Smooth muscle cell (in vitro differentiated cells): Measurements from ENCODE around the gene SENP6. TPM values are rescaled to one million over a fixed set of nuclear protein-coding genes. Genes with fewer than 3 reads are reported as not detected.

Source experiments
- DNase-seq: peaks from one replicate; lab custom pipeline; 2025; ENCODE audit not compliant: unreplicated experiment; lab: John Stamatoyannopoulos, UW
- H2AFZ ChIP-seq: fragments of 200-600 bp; sonication (generic); 2 replicates; pipeline ENCODE4 v1.6.0; 2016; ENCODE audit warnings: antibody characterized with exemption, low read depth, mild to moderate bottlenecking
- H3F3A ChIP-seq: fragments of 200-600 bp; sonication (generic); 2 replicates; pipeline ENCODE4 v1.6.0; 2017; ENCODE audit warnings: antibody characterized with exemption, low read depth
- H3K27ac ChIP-seq: fragments of 200-600 bp; sonication (generic); 2 replicates; pipeline ENCODE4 v1.5.1; 2016; ENCODE audit warnings: low read depth, mild to moderate bottlenecking
- H3K27me3 ChIP-seq: fragments of 200-600 bp; sonication (generic); 2 replicates; pipeline ENCODE4 v1.6.1; 2016; ENCODE audit warnings: low read depth, mild to moderate bottlenecking
- H3K36me3 ChIP-seq: fragments of 200-600 bp; sonication (generic); 2 replicates; pipeline ENCODE4 v1.5.1; 2016; ENCODE audit warnings: low read depth
- H3K4me1 ChIP-seq: fragments of 200-600 bp; sonication (generic); 2 replicates; pipeline ENCODE4 v1.5.1; 2016; ENCODE audit warnings: low read depth
- H3K4me2 ChIP-seq: fragments of 200-600 bp; sonication (generic); 2 replicates; pipeline ENCODE4 v1.6.0; 2016; ENCODE audit warnings: mild to moderate bottlenecking
- H3K4me3 ChIP-seq: fragments of 200-600 bp; sonication (generic); 2 replicates; pipeline ENCODE4 v1.5.1; 2016; ENCODE audit warnings: mild to moderate bottlenecking
- H3K79me2 ChIP-seq: fragments of 200-600 bp; sonication (generic); 2 replicates; pipeline ENCODE4 v1.6.0; 2016; ENCODE audit warnings: low read depth, mild to moderate bottlenecking
- H3K9ac ChIP-seq: fragments of 200-600 bp; sonication (generic); 2 replicates; pipeline ENCODE4 v1.6.0; 2016; ENCODE audit warnings: low read depth
- H3K9me3 ChIP-seq: fragments of 200-600 bp; sonication (generic); replicated peaks from 2 replicates; pipeline ENCODE4 v1.5.1; 2016; ENCODE audit warnings: low read depth
- H4K20me1 ChIP-seq: fragments of 200-600 bp; sonication (generic); 2 replicates; pipeline ENCODE4 v1.6.0; 2016; ENCODE audit warnings: low read depth
- WGBS: methylation state at CpG from one replicate; pipeline ENCODE4 v1.1.7; 2016; ENCODE audit warnings: low lambda C conversion rate; 5-methylcytosine and 5-hydroxymethylcytosine counted together
- polyA plus RNA-seq: library from polyadenylated mRNA; unstranded; fragments of >200 nt; fragmentation: Nextera tagmentation; extraction: Ambion mirVana; gene quantifications from 2 replicates; pipeline ENCODE4 v1.2.1, GENCODE V29; 2016
- total RNA-seq: library from RNA; depleted of rRNA; stranded (reverse); fragments of >200 nt; gene quantifications from 2 replicates; pipeline ENCODE4 v1.2.3, GENCODE V29; 2014
- TF ChIP-seq, protein P1 (sequence below): fragments of 200-600 bp; sonication (generic); IDR thresholded peaks from 2 replicates; pipeline ENCODE4 v1.5.1; 2017; ENCODE audit warnings: borderline replicate concordance, mild to moderate bottlenecking, antibody characterized with exemption; ENCODE audit not compliant: insufficient read depth, poor library complexity, severe bottlenecking

The SENP6 gene
- total and polyA plus RNA-seq, 2 experiments from 2014 or later: 45.0 to 126 TPM

DNA sequence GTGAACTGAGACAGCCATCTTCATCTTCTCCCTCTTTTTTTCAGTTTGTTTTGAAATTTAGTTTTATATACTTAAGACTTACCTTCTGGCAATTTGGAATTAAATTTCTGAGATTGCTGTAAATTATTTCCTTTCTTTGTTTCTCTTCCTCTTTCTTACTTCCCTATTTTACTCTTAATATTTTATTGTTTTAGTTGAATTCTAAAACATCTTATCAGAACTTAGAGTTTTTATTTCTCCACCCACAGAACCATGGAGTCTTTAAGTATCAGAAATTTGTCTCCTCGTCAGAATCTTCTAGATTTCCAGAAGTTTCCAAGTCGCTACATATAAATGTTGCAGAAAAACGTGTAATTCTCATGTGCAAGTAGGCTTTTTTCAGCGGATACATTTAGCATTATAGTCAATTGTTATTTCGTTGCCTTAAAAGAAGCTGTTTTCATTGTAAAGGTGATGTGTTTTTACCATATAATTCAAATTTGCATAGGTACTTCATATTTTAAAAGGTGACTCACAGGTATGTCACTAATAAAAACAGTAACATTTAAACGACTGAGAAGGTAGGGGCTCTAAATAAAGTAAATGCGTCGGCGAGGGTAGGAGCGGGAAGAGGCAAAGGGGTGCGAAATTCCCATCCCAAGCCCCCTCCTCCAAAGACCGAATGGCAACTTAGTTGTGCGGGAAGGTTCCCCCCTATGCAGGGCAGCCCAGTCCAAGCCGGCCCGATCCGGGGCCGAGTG, 146.5 kb downstream of the SENP6 start:
- Histone ChIP-seq H3K36me3 (no peaks in the 10 kb centered on the region), H3K27me3 (no peaks in the 10 kb centered on the region), H3K79me2 (peaks cover 7% of the 10 kb centered on the region), H3K9ac (peak overlapping the region; percentile 90), H3K27ac (peak overlapping the region; percentile 75), H3F3A (peaks cover 4% of the 10 kb centered on the region), H3K4me3 (peak overlapping the region; percentile 95), H2AFZ (peak overlapping the region; percentile 99), H4K20me1 (no peaks in the 10 kb centered on the region), H3K4me1 (peaks cover 4% of the 10 kb centered on the region), H3K9me3 (no peaks in the 10 kb centered on the region), H3K4me2 (peak overlapping the region; percentile 98)
- TF ChIP-seq, protein P1, sequence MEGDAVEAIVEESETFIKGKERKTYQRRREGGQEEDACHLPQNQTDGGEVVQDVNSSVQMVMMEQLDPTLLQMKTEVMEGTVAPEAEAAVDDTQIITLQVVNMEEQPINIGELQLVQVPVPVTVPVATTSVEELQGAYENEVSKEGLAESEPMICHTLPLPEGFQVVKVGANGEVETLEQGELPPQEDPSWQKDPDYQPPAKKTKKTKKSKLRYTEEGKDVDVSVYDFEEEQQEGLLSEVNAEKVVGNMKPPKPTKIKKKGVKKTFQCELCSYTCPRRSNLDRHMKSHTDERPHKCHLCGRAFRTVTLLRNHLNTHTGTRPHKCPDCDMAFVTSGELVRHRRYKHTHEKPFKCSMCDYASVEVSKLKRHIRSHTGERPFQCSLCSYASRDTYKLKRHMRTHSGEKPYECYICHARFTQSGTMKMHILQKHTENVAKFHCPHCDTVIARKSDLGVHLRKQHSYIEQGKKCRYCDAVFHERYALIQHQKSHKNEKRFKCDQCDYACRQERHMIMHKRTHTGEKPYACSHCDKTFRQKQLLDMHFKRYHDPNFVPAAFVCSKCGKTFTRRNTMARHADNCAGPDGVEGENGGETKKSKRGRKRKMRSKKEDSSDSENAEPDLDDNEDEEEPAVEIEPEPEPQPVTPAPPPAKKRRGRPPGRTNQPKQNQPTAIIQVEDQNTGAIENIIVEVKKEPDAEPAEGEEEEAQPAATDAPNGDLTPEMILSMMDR: no peak
- DNase-seq: no peak
- WGBS: 11% methylated on average over 17 of the region's 17 CpGs

DNA sequence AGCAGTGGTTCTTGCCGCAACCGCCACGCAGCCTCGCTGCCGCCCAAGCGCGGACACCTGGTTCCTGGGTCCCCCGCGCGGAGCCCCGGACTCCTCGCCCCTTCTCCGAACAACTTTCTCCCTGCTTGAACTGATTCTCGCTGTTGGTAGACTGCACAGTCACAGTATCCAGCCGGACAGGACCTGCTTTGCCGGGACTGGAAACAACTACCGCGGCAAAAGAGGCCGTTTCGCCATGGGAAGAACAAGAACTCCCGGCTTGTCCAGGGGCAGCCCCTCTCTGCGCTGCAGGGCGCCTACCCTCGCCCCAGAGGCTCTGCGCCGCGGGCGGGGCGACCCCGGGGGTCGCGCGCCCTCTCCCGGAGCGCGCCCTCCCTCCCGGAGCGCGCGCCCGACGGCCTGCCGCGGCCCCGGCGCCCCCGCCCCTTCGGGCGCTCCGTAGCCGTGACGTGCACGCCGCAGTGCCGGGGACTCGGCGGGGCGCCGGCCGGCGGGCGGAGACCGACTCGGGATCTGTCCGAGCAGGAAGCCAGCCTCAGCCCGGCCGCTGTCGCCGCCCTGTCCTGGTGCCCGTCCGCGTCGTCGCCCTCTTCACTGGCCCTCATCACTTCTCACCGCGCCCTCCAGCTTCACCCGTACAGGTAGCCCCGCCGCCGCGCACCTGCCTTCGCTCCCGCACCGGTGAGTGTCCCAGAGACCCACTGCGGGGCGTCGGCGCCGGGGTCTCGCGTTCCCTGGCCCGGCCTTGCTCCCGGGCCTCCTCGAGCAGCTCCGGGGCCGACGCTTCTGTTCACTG, 147.3 kb downstream of the SENP6 start, which contains the start of gene MYO6:
TSS of gene MYO6 (plus strand) at position 497 of the 796 bp plus-strand sequence. CDS start 68,309 bp downstream, outside the sequence.
- peak within 1 kb of the TSS; percentile 90 for H3K9ac ChIP-seq
- peak within 1 kb of the TSS; percentile 95 for H3K4me3 ChIP-seq
- DNase-seq: peak; percentile 57

DNA sequence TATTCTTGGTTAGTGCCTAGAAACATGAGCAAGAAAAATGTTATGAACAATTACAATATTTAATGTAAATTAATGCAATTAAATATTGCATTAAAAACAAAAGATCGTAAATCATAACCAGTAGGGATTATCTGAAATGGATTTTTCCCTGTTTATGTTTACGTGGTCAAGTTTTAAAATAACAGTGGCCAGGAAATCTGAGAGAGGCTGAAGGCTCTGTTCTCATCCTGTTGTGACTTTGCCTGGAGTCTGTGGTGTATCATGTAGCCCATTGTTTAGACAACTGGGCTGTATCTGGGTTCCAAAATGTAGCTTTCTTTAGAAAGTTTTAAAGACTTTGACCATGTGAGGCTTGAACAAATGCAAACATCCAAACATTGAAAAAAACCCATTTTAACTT, 149.8 kb downstream of the SENP6 start:
- Histone ChIP-seq H3K27ac (peak overlapping the region; percentile 90), H3F3A (peaks cover 4% of the 10 kb centered on the region), H3K4me3 (peak overlapping the region; percentile 95), H3K4me1 (peaks cover 4% of the 10 kb centered on the region), H2AFZ (no peak overlapping the region), H3K9ac (no peak overlapping the region), H3K9me3 (no peaks in the 10 kb centered on the region), H3K27me3 (no peaks in the 10 kb centered on the region), H3K79me2 (peaks cover 22% of the 10 kb centered on the region), H4K20me1 (no peaks in the 10 kb centered on the region), H3K4me2 (peak overlapping the region; percentile 98), H3K36me3 (no peaks in the 10 kb centered on the region)
- no peak for DNase-seq
- TF ChIP-seq, protein P1: no peak
- 40% methylated on average over 2 of the region's 2 CpGs for WGBS

More for the DNA sequence above, 147.3 kb downstream of the SENP6 start, which contains the start of gene MYO6:
- TF ChIP-seq, protein P1: no peak
- Histone ChIP-seq H3K27ac (peak within 1 kb of the TSS; percentile 75), H3K4me2 (peak within 1 kb of the TSS; percentile 98), H3K27me3 (no peaks in the 10 kb centered on the region), H2AFZ (peak within 1 kb of the TSS; percentile 99), H3F3A (peaks cover 4% of the 10 kb centered on the region), H3K9me3 (no peaks in the 10 kb centered on the region), H4K20me1 (no peaks in the 10 kb centered on the region), H3K36me3 (no peaks in the 10 kb centered on the region), H3K79me2 (peaks cover 7% of the 10 kb centered on the region), H3K4me1 (peaks cover 4% of the 10 kb centered on the region)
- under 1% methylated on average over 57 of the region's 97 CpGs for whole genome bisulfite sequencing
